Liver (tissue), 9 donors: ENCODE data around the gene ATP13A1. TPM values are rescaled to one million over a fixed set of nuclear protein-coding genes. Genes with fewer than 3 reads are reported as not detected.

Source experiments
- DNase-seq: peaks from one replicate; pipeline ENCODE4 v3.0.0-alpha.2; 2017; ENCODE audit warnings: low spot score
- H3K27ac ChIP-seq, 2 donors: one replicate each; pipeline ENCODE4 v1.7.0; 2013; ENCODE audit warnings: inconsistent platforms in 2 of 2, low read length in 2 of 2, control low read depth in 1 of 2, low read depth in 1 of 2, mild to moderate bottlenecking in 1 of 2
- H3K27me3 ChIP-seq, 4 donors: one replicate each; pipeline versions ENCODE4 v1.6.1 to v1.7.0; 2013; ENCODE audit warnings: low read length in 3 of 4, inconsistent platforms in 1 of 4, mild to moderate bottlenecking in 1 of 4, moderate library complexity in 1 of 4; ENCODE audit not compliant: control insufficient read depth in 4 of 4, insufficient read depth in 4 of 4
- H3K36me3 ChIP-seq, 4 donors: one replicate each; pipeline versions ENCODE4 v1.6.1 to v1.7.0; 2013; ENCODE audit warnings: low read length in 3 of 4, mild to moderate bottlenecking in 3 of 4, low read depth in 1 of 4, moderate library complexity in 1 of 4; ENCODE audit not compliant: control insufficient read depth in 4 of 4, insufficient read depth in 3 of 4
- H3K4me1 ChIP-seq, 4 donors: one replicate each; pipeline versions ENCODE4 v1.6.1 to v1.7.0; 2013; ENCODE audit warnings: low read length in 3 of 4, mild to moderate bottlenecking in 3 of 4, moderate library complexity in 1 of 4; ENCODE audit not compliant: control insufficient read depth in 4 of 4, insufficient read depth in 4 of 4
- H3K4me3 ChIP-seq, 3 donors: one replicate each; pipeline versions ENCODE4 v1.6.1 to v1.7.0; 2013; ENCODE audit warnings: low read length in 3 of 3, control low read depth in 1 of 3, low read depth in 1 of 3, mild to moderate bottlenecking in 1 of 3
- H3K9ac ChIP-seq, 2 donors: one replicate each; pipeline ENCODE4 v1.7.0; 2013; ENCODE audit warnings: low read length in 2 of 2, mild to moderate bottlenecking in 2 of 2, moderate library complexity in 2 of 2, control low read depth in 1 of 2, low read depth in 1 of 2
- H3K9me3 ChIP-seq, 4 donors: one replicate each; pipeline versions ENCODE4 v1.6.1 to v1.7.0; 2013; ENCODE audit warnings: low read length in 3 of 4; ENCODE audit not compliant: control insufficient read depth in 4 of 4
- EGR1 ChIP-seq, 2 donors: IDR thresholded peaks; 2 replicates each; pipeline ENCODE4 v1.6.1; 2016 to 2018; ENCODE audit warnings: antibody characterized with exemption in 2 of 2, low read depth in 2 of 2
- FOXA1 ChIP-seq: IDR thresholded peaks from 2 replicates; pipeline ENCODE4 v1.6.1; 2016; ENCODE audit warnings: antibody characterized with exemption
- FOXA2 ChIP-seq: IDR thresholded peaks from 2 replicates; pipeline ENCODE4 v1.6.1; 2016; ENCODE audit warnings: antibody characterized with exemption
- GABPA ChIP-seq, 2 donors: IDR thresholded peaks in 1 of 2; conservative IDR thresholded peaks in 1 of 2; 2 replicates each; pipeline ENCODE4 v1.6.1; 2016; ENCODE audit warnings: antibody characterized with exemption in 2 of 2, mild to moderate bottlenecking in 1 of 2, moderate library complexity in 1 of 2
- HNF4A ChIP-seq, 2 donors: conservative IDR thresholded peaks; 2 replicates each; pipeline ENCODE4 v1.6.1; 2016; ENCODE audit warnings: antibody characterized with exemption in 2 of 2, mild to moderate bottlenecking in 2 of 2
- JUND ChIP-seq, 2 donors: IDR thresholded peaks; 2 replicates each; pipeline ENCODE4 v1.6.1; 2016; ENCODE audit warnings: antibody characterized with exemption in 2 of 2
- NR2F2 ChIP-seq: IDR thresholded peaks from 2 replicates; pipeline ENCODE4 v1.6.1; 2016; ENCODE audit warnings: antibody characterized with exemption
- RAD21 ChIP-seq, 2 donors: IDR thresholded peaks; 2 replicates each; pipeline ENCODE4 v1.6.1; 2016; ENCODE audit warnings: antibody characterized with exemption in 2 of 2, mild to moderate bottlenecking in 2 of 2
- RXRA ChIP-seq, 2 donors: IDR thresholded peaks; 2 replicates each; pipeline ENCODE4 v1.6.1; 2017 to 2018; ENCODE audit warnings: antibody characterized with exemption in 2 of 2, mild to moderate bottlenecking in 1 of 2
- TAF1 ChIP-seq: conservative IDR thresholded peaks from 2 replicates; pipeline ENCODE4 v1.6.1; 2016; ENCODE audit warnings: antibody characterized with exemption, mild to moderate bottlenecking
- YY1 ChIP-seq: IDR thresholded peaks from 2 replicates; pipeline ENCODE4 v1.6.1; 2016; ENCODE audit warnings: antibody characterized with exemption, mild to moderate bottlenecking
- WGBS: extraction: QIAGEN DNeasy Blood & Tissue Kit; methylation state at CpG from one replicate; pipeline ENCODE4 v1.1.7; 2013; 5-methylcytosine and 5-hydroxymethylcytosine counted together
- polyA plus RNA-seq, 2 donors: library from polyadenylated mRNA; stranded (reverse) in 1 of 2; unstranded in 1 of 2; fragments of 200-250 nt in 1 of 2; fragments of >200 nt in 1 of 2; fragmentation: Nextera tagmentation in 1 of 2; extraction: Ambion mirVana in 1 of 2; gene quantifications; one replicate each; pipeline versions ENCODE4 v1.2.1 to v1.2.3, GENCODE V29; 2013 to 2015
- total RNA-seq, 2 donors: library from RNA; depleted of rRNA; stranded (reverse); fragments of >200 nt; gene quantifications; one replicate each; pipeline ENCODE4 v1.2.3, GENCODE V29; 2014
- TF ChIP-seq, protein P1 (sequence below): IDR thresholded peaks from 2 replicates; pipeline ENCODE4 v1.6.1; 2016; ENCODE audit warnings: antibody characterized with exemption
- TF ChIP-seq, protein P2 (sequence below): IDR thresholded peaks from 2 replicates; pipeline ENCODE4 v1.6.1; 2016; ENCODE audit warnings: antibody characterized with exemption, mild to moderate bottlenecking
- TF ChIP-seq, protein P3 (sequence below): fragments of 150-350 bp; IDR thresholded peaks from 2 replicates; pipeline ENCODE4 v1.5.1; 2017; ENCODE audit warnings: improper control_type of control experiment, low read depth, low read length; ENCODE audit not compliant: missing input control
- donor health status: healthy.
- donor health status: healthy.
- donor health status: healthy.
- donor health status: healthy.
- donor health status: healthy.

The ATP13A1 gene
- total and polyA plus RNA-seq, 4 donors, result 15.1 to 36.5 (median 20.5) TPM

DNA sequence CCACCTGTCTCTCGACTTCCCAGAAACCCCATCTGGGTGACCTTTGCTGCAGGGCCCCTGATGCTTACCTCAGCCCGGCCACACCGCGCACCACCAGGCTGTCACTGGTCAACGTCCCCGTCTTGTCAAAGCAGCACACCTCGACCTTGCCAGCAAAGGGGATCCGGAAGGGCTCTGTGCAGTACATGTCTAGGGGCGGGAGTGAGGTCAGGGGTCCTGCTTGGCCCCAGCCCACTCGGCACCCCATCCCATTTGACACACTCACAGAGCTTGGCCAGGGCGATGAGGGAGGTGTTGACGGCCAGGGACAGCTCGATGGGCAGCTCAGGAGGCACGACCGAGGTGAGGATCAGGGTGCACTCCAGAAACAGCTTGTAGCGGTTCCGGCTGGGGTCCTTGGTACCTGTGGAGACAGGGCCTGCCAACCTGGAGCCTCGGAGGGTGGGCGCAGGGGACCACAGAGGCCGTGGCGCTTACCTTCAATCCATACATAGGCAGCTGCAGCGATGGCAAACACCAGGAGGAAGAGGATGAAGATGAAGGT is 8.4 kb downstream of the ATP13A1 start:
- Histone ChIP-seq H3K9ac (no peak overlapping the region), H3K36me3 (peaks cover 34 to 93% (median 55%) of the 10 kb centered on the region in 4 donors), H3K27me3 (no peaks in the 10 kb centered on the region), H3K9me3 (no peaks in the 10 kb centered on the region), H3K27ac (no peak overlapping the region), H3K4me1 (no peaks in the 10 kb centered on the region), H3K4me3 (no peak overlapping the region)
- TF ChIP-seq, protein P1, sequence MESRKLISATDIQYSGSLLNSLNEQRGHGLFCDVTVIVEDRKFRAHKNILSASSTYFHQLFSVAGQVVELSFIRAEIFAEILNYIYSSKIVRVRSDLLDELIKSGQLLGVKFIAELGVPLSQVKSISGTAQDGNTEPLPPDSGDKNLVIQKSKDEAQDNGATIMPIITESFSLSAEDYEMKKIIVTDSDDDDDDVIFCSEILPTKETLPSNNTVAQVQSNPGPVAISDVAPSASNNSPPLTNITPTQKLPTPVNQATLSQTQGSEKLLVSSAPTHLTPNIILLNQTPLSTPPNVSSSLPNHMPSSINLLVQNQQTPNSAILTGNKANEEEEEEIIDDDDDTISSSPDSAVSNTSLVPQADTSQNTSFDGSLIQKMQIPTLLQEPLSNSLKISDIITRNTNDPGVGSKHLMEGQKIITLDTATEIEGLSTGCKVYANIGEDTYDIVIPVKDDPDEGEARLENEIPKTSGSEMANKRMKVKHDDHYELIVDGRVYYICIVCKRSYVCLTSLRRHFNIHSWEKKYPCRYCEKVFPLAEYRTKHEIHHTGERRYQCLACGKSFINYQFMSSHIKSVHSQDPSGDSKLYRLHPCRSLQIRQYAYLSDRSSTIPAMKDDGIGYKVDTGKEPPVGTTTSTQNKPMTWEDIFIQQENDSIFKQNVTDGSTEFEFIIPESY, result no peak
- TF ChIP-seq NR2F2, result no peak
- no peak for TF ChIP-seq GABPA (IDR thresholded peaks at IDR 0.05 in 1 of 2, conservative IDR thresholded peaks at IDR 0.05 in 1 of 2)
- TF ChIP-seq TAF1, result no peak
- TF ChIP-seq, protein P2, sequence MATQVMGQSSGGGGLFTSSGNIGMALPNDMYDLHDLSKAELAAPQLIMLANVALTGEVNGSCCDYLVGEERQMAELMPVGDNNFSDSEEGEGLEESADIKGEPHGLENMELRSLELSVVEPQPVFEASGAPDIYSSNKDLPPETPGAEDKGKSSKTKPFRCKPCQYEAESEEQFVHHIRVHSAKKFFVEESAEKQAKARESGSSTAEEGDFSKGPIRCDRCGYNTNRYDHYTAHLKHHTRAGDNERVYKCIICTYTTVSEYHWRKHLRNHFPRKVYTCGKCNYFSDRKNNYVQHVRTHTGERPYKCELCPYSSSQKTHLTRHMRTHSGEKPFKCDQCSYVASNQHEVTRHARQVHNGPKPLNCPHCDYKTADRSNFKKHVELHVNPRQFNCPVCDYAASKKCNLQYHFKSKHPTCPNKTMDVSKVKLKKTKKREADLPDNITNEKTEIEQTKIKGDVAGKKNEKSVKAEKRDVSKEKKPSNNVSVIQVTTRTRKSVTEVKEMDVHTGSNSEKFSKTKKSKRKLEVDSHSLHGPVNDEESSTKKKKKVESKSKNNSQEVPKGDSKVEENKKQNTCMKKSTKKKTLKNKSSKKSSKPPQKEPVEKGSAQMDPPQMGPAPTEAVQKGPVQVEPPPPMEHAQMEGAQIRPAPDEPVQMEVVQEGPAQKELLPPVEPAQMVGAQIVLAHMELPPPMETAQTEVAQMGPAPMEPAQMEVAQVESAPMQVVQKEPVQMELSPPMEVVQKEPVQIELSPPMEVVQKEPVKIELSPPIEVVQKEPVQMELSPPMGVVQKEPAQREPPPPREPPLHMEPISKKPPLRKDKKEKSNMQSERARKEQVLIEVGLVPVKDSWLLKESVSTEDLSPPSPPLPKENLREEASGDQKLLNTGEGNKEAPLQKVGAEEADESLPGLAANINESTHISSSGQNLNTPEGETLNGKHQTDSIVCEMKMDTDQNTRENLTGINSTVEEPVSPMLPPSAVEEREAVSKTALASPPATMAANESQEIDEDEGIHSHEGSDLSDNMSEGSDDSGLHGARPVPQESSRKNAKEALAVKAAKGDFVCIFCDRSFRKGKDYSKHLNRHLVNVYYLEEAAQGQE, result no peak
- TF ChIP-seq, protein P3, sequence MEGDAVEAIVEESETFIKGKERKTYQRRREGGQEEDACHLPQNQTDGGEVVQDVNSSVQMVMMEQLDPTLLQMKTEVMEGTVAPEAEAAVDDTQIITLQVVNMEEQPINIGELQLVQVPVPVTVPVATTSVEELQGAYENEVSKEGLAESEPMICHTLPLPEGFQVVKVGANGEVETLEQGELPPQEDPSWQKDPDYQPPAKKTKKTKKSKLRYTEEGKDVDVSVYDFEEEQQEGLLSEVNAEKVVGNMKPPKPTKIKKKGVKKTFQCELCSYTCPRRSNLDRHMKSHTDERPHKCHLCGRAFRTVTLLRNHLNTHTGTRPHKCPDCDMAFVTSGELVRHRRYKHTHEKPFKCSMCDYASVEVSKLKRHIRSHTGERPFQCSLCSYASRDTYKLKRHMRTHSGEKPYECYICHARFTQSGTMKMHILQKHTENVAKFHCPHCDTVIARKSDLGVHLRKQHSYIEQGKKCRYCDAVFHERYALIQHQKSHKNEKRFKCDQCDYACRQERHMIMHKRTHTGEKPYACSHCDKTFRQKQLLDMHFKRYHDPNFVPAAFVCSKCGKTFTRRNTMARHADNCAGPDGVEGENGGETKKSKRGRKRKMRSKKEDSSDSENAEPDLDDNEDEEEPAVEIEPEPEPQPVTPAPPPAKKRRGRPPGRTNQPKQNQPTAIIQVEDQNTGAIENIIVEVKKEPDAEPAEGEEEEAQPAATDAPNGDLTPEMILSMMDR, result no peak
- no peak for TF ChIP-seq EGR1 (IDR thresholded peaks at IDR 0.05; ENCODE audit: low read depth in 2 of 2)
- TF ChIP-seq YY1, result no peak
- no peak for TF ChIP-seq HNF4A (conservative IDR thresholded peaks at IDR 0.05)
- TF ChIP-seq FOXA2, result no peak
- no peak for TF ChIP-seq FOXA1
- DNase-seq, result no peak
- 97% methylated on average over 22 of the region's 22 CpGs for WGBS

DNA sequence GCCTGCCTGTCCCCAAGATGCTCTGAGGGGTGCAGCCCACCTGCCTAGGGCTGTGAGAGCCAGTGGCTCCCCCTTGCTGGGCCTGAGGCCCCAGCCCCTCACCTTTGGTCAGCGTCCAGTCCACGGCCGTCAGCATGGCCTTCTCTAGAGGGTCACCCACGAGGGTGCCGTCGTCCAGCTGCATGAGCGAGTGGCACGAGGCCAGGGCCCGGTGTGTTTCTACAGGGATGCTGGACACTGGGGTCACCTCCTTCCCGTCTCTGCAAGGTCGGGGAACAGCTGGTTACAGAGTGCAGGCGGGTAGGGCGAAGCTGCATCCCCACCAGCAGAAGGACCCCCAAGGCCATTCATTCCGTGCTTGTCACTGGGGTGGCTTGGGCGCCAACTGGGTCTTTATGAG is 9.0 kb downstream of the ATP13A1 start:
- H3K4me1 ChIP-seq, result no peaks in the 10 kb centered on the region
- H3K9me3 ChIP-seq, result no peaks in the 10 kb centered on the region
- H3K4me3 ChIP-seq, result no peak overlapping the region
- no peak overlapping the region for H3K27ac ChIP-seq
- peaks cover 31 to 94% (median 56%) of the 10 kb centered on the region in 4 donors for H3K36me3 ChIP-seq
- TF ChIP-seq JUND (IDR thresholded peaks at IDR 0.05) (no peak), RAD21 (IDR thresholded peaks at IDR 0.05) (no peak), EGR1 (IDR thresholded peaks at IDR 0.05; ENCODE audit: low read depth in 2 of 2) (no peak), NR2F2 (no peak), RXRA (IDR thresholded peaks at IDR 0.05) (no peak), TAF1 (no peak), FOXA2 (no peak)
- TF ChIP-seq, protein P2, result no peak
- TF ChIP-seq, protein P3, result no peak
- H3K27me3 ChIP-seq, result no peaks in the 10 kb centered on the region
- no peak for DNase-seq
- WGBS, result 97% methylated on average over 15 of the region's 15 CpGs
- no peak overlapping the region for H3K9ac ChIP-seq
